ENCODE measurements around the gene BMI1.

Gene BMI1

DNA sequence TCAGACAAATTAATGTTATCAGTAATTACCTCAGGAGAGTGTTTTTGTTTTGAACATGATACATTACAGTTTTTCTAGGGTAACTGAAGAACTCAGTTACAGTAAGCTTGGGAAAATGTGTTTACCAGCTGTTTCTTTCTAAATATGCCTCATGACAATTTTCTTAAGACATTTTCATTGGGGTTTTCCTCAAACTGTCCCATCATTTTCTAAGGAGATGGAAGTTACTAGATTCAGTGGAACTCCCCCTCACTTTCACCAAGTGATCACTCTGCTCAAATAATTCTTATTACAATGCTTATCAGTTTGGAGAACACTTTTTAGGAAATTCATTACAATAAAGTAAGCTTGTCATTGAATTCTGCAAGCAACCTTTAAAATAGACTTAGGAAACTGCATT lies 18.0 kb downstream of the BMI1 start:
- no peak overlapping the region for H3K4me3 ChIP-seq (replicated peaks; ENCODE audit: low read depth, low read length)
- no peak for DNase-seq (ENCODE audit: extremely low read depth, low read depth)
- TF ChIP-seq, protein P1, sequence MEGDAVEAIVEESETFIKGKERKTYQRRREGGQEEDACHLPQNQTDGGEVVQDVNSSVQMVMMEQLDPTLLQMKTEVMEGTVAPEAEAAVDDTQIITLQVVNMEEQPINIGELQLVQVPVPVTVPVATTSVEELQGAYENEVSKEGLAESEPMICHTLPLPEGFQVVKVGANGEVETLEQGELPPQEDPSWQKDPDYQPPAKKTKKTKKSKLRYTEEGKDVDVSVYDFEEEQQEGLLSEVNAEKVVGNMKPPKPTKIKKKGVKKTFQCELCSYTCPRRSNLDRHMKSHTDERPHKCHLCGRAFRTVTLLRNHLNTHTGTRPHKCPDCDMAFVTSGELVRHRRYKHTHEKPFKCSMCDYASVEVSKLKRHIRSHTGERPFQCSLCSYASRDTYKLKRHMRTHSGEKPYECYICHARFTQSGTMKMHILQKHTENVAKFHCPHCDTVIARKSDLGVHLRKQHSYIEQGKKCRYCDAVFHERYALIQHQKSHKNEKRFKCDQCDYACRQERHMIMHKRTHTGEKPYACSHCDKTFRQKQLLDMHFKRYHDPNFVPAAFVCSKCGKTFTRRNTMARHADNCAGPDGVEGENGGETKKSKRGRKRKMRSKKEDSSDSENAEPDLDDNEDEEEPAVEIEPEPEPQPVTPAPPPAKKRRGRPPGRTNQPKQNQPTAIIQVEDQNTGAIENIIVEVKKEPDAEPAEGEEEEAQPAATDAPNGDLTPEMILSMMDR (IDR thresholded peaks at IDR 0.05; ENCODE audit: low read depth, low read length, missing control alignments), result no peak

DNA sequence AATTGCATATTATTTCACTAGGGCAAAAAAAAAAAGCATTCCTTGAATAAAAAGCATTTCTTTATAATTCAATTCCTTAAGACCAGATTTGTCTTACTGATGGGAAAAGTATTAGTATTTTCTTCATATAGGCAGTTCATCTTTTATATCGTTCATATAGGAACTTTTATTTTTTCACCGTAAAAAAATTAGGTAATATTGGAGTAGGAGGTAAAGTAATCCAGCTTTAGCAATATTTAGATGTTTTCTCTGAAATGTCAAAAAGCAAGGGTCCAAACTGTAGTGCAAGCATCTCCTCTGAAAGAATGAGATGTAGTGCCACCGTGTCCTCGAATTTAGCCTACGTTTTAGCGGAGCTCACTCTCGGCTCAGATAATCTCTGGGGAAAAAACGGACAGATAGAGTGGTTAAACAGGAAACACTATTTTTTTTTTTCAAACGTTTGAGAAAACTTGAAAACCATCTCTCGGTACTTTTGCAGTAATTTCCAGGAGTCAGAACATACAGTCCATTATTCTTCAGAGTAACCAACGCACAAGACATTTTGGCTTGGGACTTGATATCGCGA lies 18.9 kb downstream of the BMI1 start:
- peak overlapping the region; percentile 58 for H3K4me3 ChIP-seq (replicated peaks; ENCODE audit: low read depth, low read length)
- DNase-seq (ENCODE audit: extremely low read depth, low read depth), result no peak
- TF ChIP-seq, protein P1 (IDR thresholded peaks at IDR 0.05; ENCODE audit: low read depth, low read length, missing control alignments), result no peak

DNA sequence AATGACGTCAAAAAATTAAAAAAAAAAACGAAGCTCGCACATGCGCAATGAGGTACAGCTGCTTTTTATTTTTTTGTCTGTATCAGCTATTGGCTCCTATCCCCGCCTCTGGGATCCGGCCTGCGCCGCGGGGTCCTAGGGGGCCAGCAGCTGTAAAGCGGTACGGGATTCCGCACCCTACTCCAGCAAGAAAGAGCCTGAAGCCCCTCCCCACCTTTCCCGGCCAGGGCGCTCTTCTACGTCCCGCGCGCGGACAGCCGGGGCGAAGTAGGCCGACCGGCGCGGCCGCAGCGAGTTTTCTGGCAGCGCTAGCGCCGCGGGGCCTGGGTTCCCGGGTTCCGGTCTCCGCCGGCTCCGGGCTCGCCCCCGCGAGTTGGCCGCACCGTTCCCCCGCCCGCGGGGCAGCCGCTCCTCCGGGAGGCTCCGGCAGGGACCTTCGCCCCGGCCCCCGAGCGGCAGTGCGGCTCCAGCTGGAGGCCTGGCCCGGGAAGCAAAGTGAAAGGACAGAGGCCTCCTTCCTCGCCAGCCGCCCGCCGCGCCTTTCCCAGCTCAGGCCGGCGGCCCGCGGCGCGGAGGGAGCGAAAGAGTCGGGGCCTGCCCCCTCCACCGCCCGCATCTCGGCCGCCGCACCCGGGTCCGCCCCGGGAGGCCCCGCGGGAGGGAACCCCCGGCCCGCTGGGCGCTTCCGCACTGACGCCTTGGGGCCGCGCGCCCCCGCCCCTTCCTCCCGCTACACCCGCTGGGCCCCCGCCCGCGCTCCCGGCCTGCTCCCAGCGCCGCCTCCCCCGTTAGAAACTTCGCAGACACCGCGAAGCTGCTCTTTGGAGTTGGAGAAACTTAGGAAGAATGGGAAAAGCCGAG lies 19.7 kb downstream of the BMI1 start:
- peak; percentile 72 for DNase-seq (ENCODE audit: extremely low read depth, low read depth)
- peak overlapping the region; percentile 58 for H3K4me3 ChIP-seq (replicated peaks; ENCODE audit: low read depth, low read length)
- TF ChIP-seq, protein P1 (IDR thresholded peaks at IDR 0.05; ENCODE audit: low read depth, low read length, missing control alignments), result no peak

DNA sequence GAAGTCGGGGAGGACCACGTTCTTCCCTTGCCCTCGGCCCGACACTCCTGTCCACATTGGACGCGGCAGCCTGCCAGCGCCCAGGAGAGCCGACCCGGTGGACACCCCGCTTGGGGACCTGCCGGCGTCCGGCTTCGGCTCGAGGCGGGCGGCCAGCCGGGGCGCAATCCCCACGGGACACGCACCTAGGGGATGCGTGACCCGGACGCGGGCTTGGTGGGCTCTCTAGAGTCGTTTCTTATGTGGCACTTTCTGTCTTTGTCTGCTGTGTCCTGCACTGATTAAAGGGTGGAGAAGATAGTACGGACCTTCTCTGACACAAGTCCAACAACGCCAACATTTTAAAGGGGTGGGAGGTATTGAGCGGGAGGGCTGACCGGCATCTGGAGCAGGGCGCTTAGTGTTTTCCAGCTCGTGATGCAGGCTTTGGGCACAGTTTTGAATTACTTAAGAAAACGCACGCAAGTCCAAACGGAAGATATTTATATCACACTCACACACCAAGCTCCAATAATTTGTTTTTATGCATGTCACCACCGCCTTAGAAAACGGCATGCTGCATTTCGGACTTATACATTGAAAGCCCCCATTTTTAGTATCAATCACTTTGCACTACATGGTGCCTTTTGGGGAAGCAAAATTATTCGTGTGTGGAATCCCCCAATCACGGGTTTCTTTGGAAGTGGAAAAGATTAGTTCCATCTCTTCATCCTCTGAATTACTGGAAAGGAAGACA lies 20.5 kb downstream of the BMI1 start:
- DNase-seq (ENCODE audit: extremely low read depth, low read depth), result no peak
- TF ChIP-seq, protein P1 (IDR thresholded peaks at IDR 0.05; ENCODE audit: low read depth, low read length, missing control alignments), result no peak
- peak overlapping the region; percentile 58 for H3K4me3 ChIP-seq (replicated peaks; ENCODE audit: low read depth, low read length)

DNA sequence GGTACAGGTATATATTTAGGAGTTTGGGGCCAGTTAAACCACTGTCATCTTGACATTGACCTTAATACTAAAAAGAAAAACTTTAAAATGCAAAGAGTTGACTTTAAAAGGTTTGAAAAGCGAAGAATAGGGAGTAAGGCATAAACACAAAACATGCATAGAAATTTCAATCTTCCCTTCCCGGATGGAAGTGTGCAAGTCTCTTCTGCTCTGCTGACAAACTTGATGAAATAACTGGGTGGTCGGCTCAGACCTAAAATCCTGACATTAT lies 21.0 kb downstream of the BMI1 start:
- TF ChIP-seq, protein P1 (IDR thresholded peaks at IDR 0.05; ENCODE audit: low read depth, low read length, missing control alignments), result no peak
- H3K4me3 ChIP-seq (replicated peaks; ENCODE audit: low read depth, low read length), result no peak overlapping the region
- no peak for DNase-seq (ENCODE audit: extremely low read depth, low read depth)

DNA sequence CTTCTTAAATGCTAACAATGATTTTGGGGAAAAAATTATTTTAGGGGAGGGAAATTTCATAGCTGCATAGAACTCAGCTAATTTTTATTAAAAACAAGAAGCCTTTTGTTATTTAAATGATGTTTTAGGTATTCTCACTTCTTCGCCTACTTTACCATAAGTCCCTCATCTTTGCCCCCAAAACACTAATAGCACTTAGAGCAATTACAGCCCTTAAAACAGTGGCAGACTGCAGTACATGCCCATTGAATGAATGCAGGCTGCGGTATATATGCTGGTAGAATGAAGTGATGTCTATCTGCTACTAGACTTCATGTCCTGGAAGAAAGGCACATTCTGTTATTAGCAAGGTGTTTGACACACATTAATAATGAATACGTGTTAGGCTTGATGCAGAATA lies 21.5 kb downstream of the BMI1 start:
- no peak overlapping the region for H3K4me3 ChIP-seq (replicated peaks; ENCODE audit: low read depth, low read length)
- TF ChIP-seq, protein P1 (IDR thresholded peaks at IDR 0.05; ENCODE audit: low read depth, low read length, missing control alignments), result no peak
- no peak for DNase-seq (ENCODE audit: extremely low read depth, low read depth)
